ENCODE measurements around the gene LYL1.

Gene LYL1

GRCh38 chr19:13104848-13105711 is 2.4 kb upstream of the LYL1 start:
- DNase-seq: peak in 1 of 5 experiments; percentile 64

- DNase-seq: peak; percentile 45 to 71 (median 49)
These were observed 1.7 kb upstream of the LYL1 start for GRCh38 chr19:13104360-13104847.

GRCh38 chr19:13103581-13104359 is 1.1 kb upstream of the LYL1 start:
- DNase-seq: no peak

- no peak for DNase-seq
These were observed 317 bp downstream of the LYL1 start for GRCh38 chr19:13102416-13102665.

- DNase-seq: no peak
These were observed 855 bp downstream of the LYL1 start for GRCh38 chr19:13101590-13102415.

- no peak for DNase-seq
These were observed 1.6 kb downstream of the LYL1 start for GRCh38 chr19:13100841-13101589.

GRCh38 chr19:13100031-13100588 is 2.5 kb downstream of the LYL1 start:
- peak in 3 of 5 experiments; percentile 44 to 97 (median 72) for DNase-seq

- DNase-seq: peak; percentile 56 to 95 (median 75)
These were observed 3.3 kb downstream of the LYL1 start for GRCh38 chr19:13099073-13099999.

- peak in 1 of 5 experiments; percentile 65 for DNase-seq
These were observed 4.2 kb downstream of the LYL1 start for GRCh38 chr19:13098277-13099072.

- no peak for DNase-seq
These were observed 5.0 kb downstream of the LYL1 start for GRCh38 chr19:13097463-13098258.

GRCh38 chr19:13097033-13097462 is 5.6 kb downstream of the LYL1 start:
- DNase-seq: no peak

- DNase-seq: no peak
These were observed 6.4 kb downstream of the LYL1 start for GRCh38 chr19:13095934-13096927.

- no peak for DNase-seq
These were observed 7.3 kb downstream of the LYL1 start for GRCh38 chr19:13095393-13095784.

- DNase-seq: no peak
These were observed 7.8 kb downstream of the LYL1 start for GRCh38 chr19:13094771-13095392.

GRCh38 chr19:13094106-13094504 is 8.6 kb downstream of the LYL1 start:
- DNase-seq: no peak

- peak; percentile 56 to 82 (median 69) for DNase-seq
These were observed 9.1 kb downstream of the LYL1 start for GRCh38 chr19:13093407-13094105.

Data from T-helper 2 cell (primary cell).